NCI-H1930 (cell line): ENCODE data around the gene ACTRT2.

ENCODE experiments used
- DNase-seq, 2 experiments: peaks; one replicate each; lab custom pipeline; 2025; lab: John Stamatoyannopoulos, UW

The ACTRT2 gene

DNA sequence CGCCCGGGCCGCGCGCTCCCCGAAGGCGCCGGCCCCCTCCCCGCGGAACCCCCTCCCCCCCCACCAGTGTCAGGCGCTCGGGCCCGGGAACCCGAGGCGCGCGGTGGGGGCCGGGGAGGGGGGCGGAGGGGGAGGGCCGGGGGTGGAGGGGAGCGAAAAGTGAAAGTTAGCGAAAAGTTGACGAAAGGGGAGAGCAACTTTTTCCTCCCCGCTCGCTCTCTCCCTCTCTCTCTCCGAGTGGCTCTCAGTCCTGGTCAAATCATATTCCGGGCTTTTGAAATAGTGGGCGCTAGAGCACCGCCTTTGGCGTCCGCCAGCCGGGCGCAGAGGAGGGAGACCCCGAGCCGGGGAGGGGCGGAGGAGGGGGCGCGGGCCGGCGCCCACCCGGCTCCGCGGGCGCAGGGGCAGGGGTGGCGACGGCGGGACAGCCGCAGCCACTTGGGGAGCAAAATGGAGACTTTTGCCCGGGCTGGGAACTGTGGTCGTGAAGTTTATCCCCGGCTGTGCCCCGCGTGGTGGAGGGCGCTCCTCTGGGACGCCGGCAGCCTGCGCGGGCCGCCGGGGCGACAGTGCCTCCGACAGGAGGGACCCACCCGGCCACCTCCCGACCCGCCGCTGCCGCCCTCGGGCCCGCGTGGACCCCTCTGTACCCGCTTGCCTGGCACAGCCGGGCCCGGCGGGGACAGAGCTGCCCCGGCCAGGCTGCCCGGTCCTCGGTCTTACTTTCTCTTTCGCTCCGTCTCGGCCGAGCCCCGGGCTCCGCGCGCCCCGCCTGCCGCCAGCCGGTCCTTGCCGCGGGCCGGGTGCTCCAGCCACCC is 48.4 kb downstream of the ACTRT2 start:
- DNase-seq, result no peak

GRCh38 chr1:3070309-3070643 is 49.0 kb downstream of the ACTRT2 start:
- DNase-seq, result no peak

- no peak for DNase-seq
Measured at GRCh38 chr1:3070644-3071564, 49.6 kb downstream of the ACTRT2 start.

GRCh38 chr1:3071565-3072390 is 50.5 kb downstream of the ACTRT2 start:
- no peak for DNase-seq
